Peyer's patch (tissue), 4 donors: ENCODE results near the gene KCTD15. TPM values are rescaled to one million over a fixed set of nuclear protein-coding genes. Genes with fewer than 3 reads are reported as not detected.

Source experiments
- DNase-seq, 3 donors: peaks; one replicate each; pipeline ENCODE4 v3.0.0-alpha.2; 2017 to 2019
- H3K27ac ChIP-seq, 4 donors: fragments of 200-600 bp; sonication (generic); one replicate each; pipeline ENCODE4 v1.5.1; 2016 to 2019
- H3K27me3 ChIP-seq, 2 donors: fragments of 200-600 bp; sonication (generic); one replicate each; pipeline ENCODE4 v1.5.1; 2019
- H3K36me3 ChIP-seq, 3 donors: fragments of 200-600 bp; sonication (generic); one replicate each; pipeline ENCODE4 v1.5.1; 2016 to 2019
- H3K4me1 ChIP-seq, 4 donors: fragments of 200-600 bp; sonication (generic); one replicate each; pipeline ENCODE4 v1.5.1; 2016 to 2019
- H3K4me3 ChIP-seq, 4 donors: fragments of 200-600 bp; sonication (generic); 1 replicate in 3 of 4; 2 replicates in 1 of 4; pipeline ENCODE4 v1.5.1; 2016 to 2019; ENCODE audit warnings: mild to moderate bottlenecking in 1 of 4
- H3K9me3 ChIP-seq, 4 donors: fragments of 200-600 bp; sonication (generic); one replicate each; pipeline ENCODE4 v1.5.1; 2016 to 2019; ENCODE audit warnings: mild to moderate bottlenecking in 1 of 4
- CTCF ChIP-seq, 6 experiments: fragments of 450-650 bp in 4 of 6; fragments of 200-600 bp in 2 of 6; sonication (generic) in 1 of 6; IDR thresholded peaks; one replicate each; pipeline ENCODE4 v1.5.1; 2017 to 2019; ENCODE audit warnings: antibody characterized with exemption in 6 of 6, mild to moderate bottlenecking in 3 of 6, moderate library complexity in 1 of 6
- POLR2A ChIP-seq, 2 donors: fragments of 450-650 bp; IDR thresholded peaks; one replicate each; pipeline ENCODE4 v1.5.1; 2017; ENCODE audit warnings: antibody characterized with exemption in 2 of 2, mild to moderate bottlenecking in 2 of 2, moderate library complexity in 2 of 2
- total RNA-seq, 4 donors: library from RNA; depleted of rRNA; stranded (reverse); fragments of >200 nt; gene quantifications; one replicate each; pipeline ENCODE4 v1.1.0, GENCODE V29; 2016

Gene KCTD15
- total RNA-seq, 4 donors from 2014 or later: 5.4 to 33.5 (median 21.6) TPM

- Histone ChIP-seq H3K4me3 (no peak overlapping the region), H3K27me3 (peaks cover 0 to 6% of the 10 kb centered on the region in 2 donors), H3K4me1 (no peaks in the 10 kb centered on the region), H3K36me3 (no peaks in the 10 kb centered on the region), H3K9me3 (no peaks in the 10 kb centered on the region), H3K27ac (no peak overlapping the region)
- DNase-seq: no peak
- TF ChIP-seq CTCF (IDR thresholded peaks at IDR 0.05): no peak
- no peak for TF ChIP-seq POLR2A (IDR thresholded peaks at IDR 0.05)
Measured at GRCh38 chr19:33777351-33777750, 19.3 kb upstream of the KCTD15 start.

DNA sequence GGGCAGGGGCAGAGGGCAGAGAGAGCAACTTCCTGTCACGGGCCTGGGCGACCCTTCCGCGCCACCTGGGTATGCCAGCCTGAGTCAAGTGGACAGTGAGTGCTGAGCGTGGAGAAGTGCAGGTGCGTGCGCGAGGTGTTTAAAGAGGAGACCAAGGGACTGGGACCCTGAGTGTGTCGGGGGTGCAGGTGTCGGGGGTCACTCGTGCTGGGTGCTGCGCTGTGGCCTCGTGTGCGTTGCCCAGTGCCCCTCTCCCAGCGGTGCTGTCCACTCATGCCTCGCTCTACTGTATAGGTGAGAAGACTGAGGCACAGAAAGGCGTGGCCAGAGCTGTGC is 18.9 kb upstream of the KCTD15 start:
- H3K27ac ChIP-seq: no peak overlapping the region
- no peaks in the 10 kb centered on the region for H3K4me1 ChIP-seq
- peaks cover 0 to 6% of the 10 kb centered on the region in 2 donors for H3K27me3 ChIP-seq
- H3K9me3 ChIP-seq: no peaks in the 10 kb centered on the region
- no peak overlapping the region for H3K4me3 ChIP-seq
- no peak for TF ChIP-seq CTCF (IDR thresholded peaks at IDR 0.05)
- no peak for TF ChIP-seq POLR2A (IDR thresholded peaks at IDR 0.05)
- H3K36me3 ChIP-seq: no peaks in the 10 kb centered on the region
- no peak for DNase-seq

GRCh38 chr19:33778089-33778791 is 18.4 kb upstream of the KCTD15 start:
- Histone ChIP-seq H3K4me3 (no peak overlapping the region), H3K27me3 (peaks cover 0 to 6% of the 10 kb centered on the region in 2 donors), H3K36me3 (no peaks in the 10 kb centered on the region), H3K9me3 (no peaks in the 10 kb centered on the region), H3K4me1 (no peaks in the 10 kb centered on the region), H3K27ac (no peak overlapping the region)
- TF ChIP-seq POLR2A (IDR thresholded peaks at IDR 0.05) (no peak), CTCF (IDR thresholded peaks at IDR 0.05) (peak; percentile 93 to 100 (median 99))
- peak; percentile 56 to 91 (median 84) for DNase-seq

DNA sequence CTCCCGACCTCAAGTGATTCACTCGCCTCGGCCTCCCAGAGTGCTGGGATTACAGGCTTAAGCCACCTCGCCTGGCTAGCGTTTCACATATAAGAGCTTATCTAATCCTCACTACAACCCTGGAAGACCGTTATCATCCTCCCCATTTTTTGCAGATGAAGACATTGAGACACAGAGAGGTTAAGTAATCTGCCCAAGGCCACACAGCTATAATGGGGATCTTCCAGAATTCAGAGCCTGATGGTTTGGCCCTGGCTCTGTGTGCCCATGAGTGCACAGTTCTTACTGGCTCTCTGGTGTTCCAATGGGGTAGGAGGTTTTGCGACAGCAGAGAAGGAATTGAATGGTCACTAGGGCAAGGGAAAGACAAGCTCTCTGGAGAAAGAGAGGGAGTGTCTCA is 16.8 kb upstream of the KCTD15 start:
- Histone ChIP-seq H3K9me3 (no peaks in the 10 kb centered on the region), H3K27ac (no peak overlapping the region), H3K4me3 (no peak overlapping the region), H3K4me1 (no peaks in the 10 kb centered on the region), H3K36me3 (no peaks in the 10 kb centered on the region), H3K27me3 (peaks cover 0 to 6% of the 10 kb centered on the region in 2 donors)
- no peak for DNase-seq
- TF ChIP-seq CTCF (IDR thresholded peaks at IDR 0.05) (no peak), POLR2A (IDR thresholded peaks at IDR 0.05) (no peak)

DNA sequence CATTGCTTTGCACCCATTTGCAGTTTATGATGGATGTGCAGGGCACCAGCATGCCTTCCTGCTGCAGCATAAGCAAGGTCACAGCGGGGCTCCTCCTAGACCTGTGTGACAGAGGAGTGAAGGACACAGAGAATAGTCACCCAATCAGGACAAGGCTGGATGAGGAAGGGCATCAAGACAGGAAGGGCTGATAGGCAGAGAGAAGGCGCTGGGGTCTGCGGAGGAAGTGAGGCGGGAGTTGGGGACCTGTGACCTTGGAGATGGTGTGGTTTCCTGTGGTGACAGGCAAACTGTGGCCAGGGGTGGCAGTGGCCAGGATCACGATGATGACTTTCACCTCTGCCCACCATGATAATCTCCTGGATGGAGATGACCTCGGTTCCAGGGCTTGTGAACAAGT is 16.4 kb upstream of the KCTD15 start:
- Histone ChIP-seq H3K9me3 (no peaks in the 10 kb centered on the region), H3K27me3 (peaks cover 0 to 6% of the 10 kb centered on the region in 2 donors), H3K27ac (no peak overlapping the region), H3K4me1 (no peaks in the 10 kb centered on the region), H3K36me3 (no peaks in the 10 kb centered on the region), H3K4me3 (no peak overlapping the region)
- no peak for DNase-seq
- TF ChIP-seq POLR2A (IDR thresholded peaks at IDR 0.05): no peak
- no peak for TF ChIP-seq CTCF (IDR thresholded peaks at IDR 0.05)
